H1 (cell line): ENCODE data around the gene CLEC7A. TPM values are rescaled to one million over a fixed set of nuclear protein-coding genes. Genes with fewer than 3 reads are reported as not detected.

Experiments used
- ASH2L ChIP-seq: fragments of 200-600, 300-600 bp; sonication (generic); IDR thresholded peaks from one replicate; pipeline ENCODE4 v1.7.1; 2017; ENCODE audit warnings: low read length
- CHD1 ChIP-seq: IDR thresholded peaks from 2 replicates; pipeline ENCODE4 v1.6.1; 2012; ENCODE audit warnings: low read depth, low read length, improper control_type of control experiment
- EZH2 ChIP-seq: fragments of 200-600 bp; sonication (generic); IDR thresholded peaks from 2 replicates; pipeline ENCODE4 v1.7.1; 2012; ENCODE audit warnings: low read depth, mild to moderate bottlenecking, moderate library complexity, low read length, inconsistent platforms; ENCODE audit not compliant: severe bottlenecking
- SP1 ChIP-seq: IDR thresholded peaks from 2 replicates; pipeline ENCODE4 v1.6.1; 2011; ENCODE audit warnings: low read depth, low read length
- SUZ12 ChIP-seq: fragments of 200-600 bp; sonication (generic); IDR thresholded peaks from 2 replicates; pipeline ENCODE4 v1.6.1; 2012; ENCODE audit warnings: mild to moderate bottlenecking, inconsistent platforms, low read length, moderate library complexity, mixed read lengths
- polyA plus RNA-seq, 7 experiments: library from polyadenylated mRNA; depleted of rRNA in 3 of 7; stranded (reverse) in 5 of 7; unstranded in 2 of 7; fragments of >200 nt in 5 of 7; fragments of 200-250 nt in 2 of 7; gene quantifications; 1 replicate in 5 of 7; 2 replicates in 1 of 7; 4 replicates in 1 of 7; pipeline versions ENCODE4 v1.2.1 to v1.2.3, GENCODE V29; 2011 to 2013; ENCODE audit warnings: missing spikeins in 2 of 7, mixed read lengths in 2 of 7
- total RNA-seq: library from RNA; stranded (reverse); fragmentation: NEBNext Ultra II Directional; extraction: Animal tissue kit (Norgen Biotek cat#: 25700); gene quantifications from 2 replicates; pipeline ENCODE4 v1.2.1, GENCODE V29; 2021
- TF ChIP-seq, protein P1 (sequence below), 3 experiments: IDR thresholded peaks; 1 replicate in 2 of 3; 2 replicates in 1 of 3; pipeline versions ENCODE4 v1.5.1 to v1.6.1; 2011; ENCODE audit warnings: low read length in 3 of 3, mild to moderate bottlenecking in 3 of 3, inconsistent platforms in 2 of 3, low read depth in 1 of 3, moderate library complexity in 1 of 3; ENCODE audit not compliant: insufficient read depth in 1 of 3; ENCODE audit errors: control extremely low read depth in 1 of 3

CLEC7A gene
- total and polyA plus RNA-seq, 2 of the 8 experiments (the other 6 are each of a cell fraction or from before 2014, with no cell fraction given), result 0.09 to 0.15 TPM

DNA sequence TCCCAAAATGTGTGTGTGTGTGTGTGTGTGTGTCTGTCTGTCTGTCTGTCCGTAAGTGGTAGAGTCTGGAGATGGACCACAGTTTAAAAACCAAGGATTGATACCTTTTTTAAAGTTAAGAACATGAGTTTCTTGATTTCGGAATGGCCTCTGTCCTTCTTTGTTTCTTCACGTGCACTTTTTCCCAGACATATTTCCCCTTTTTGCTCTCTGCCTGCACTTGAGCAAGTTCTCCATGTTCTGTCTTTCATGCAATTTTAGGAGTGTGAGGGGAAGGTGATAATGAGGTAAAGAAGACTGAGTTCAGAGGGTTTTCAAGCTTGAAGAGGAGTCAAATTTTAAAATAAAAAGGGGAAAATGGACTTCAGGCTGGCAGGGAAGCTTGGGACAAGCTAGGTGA, 29.3 kb upstream of the CLEC7A start (continued):
- TF ChIP-seq, protein P1, sequence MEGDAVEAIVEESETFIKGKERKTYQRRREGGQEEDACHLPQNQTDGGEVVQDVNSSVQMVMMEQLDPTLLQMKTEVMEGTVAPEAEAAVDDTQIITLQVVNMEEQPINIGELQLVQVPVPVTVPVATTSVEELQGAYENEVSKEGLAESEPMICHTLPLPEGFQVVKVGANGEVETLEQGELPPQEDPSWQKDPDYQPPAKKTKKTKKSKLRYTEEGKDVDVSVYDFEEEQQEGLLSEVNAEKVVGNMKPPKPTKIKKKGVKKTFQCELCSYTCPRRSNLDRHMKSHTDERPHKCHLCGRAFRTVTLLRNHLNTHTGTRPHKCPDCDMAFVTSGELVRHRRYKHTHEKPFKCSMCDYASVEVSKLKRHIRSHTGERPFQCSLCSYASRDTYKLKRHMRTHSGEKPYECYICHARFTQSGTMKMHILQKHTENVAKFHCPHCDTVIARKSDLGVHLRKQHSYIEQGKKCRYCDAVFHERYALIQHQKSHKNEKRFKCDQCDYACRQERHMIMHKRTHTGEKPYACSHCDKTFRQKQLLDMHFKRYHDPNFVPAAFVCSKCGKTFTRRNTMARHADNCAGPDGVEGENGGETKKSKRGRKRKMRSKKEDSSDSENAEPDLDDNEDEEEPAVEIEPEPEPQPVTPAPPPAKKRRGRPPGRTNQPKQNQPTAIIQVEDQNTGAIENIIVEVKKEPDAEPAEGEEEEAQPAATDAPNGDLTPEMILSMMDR (IDR thresholded peaks at IDR 0.05; ENCODE audit: control extremely low read depth in 1 of 3, insufficient read depth in 1 of 3, low read depth in 1 of 3, low read length in 3 of 3), result no peak
- TF ChIP-seq SUZ12 (no peak), SP1 (no peak), EZH2 (no peak), ASH2L (no peak), CHD1 (no peak)
